ENCODE data around the gene NTRK2. TPM values are rescaled to one million over a fixed set of nuclear protein-coding genes. Genes with fewer than 3 reads are reported as not detected.

Gene NTRK2
- total RNA-seq, 1 experiment from 2014 or later = not detected

DNA sequence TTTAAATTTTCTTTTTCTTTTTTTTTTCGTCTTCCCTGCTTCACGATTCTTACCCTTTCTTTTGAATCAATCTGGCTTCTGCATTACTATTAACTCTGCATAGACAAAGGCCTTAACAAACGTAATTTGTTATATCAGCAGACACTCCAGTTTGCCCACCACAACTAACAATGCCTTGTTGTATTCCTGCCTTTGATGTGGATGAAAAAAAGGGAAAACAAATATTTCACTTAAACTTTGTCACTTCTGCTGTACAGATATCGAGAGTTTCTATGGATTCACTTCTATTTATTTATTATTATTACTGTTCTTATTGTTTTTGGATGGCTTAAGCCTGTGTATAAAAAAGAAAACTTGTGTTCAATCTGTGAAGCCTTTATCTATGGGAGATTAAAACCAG lies 352.2 kb downstream of the NTRK2 start:
- no peaks in the 10 kb centered on the region for H3K9me2 ChIP-seq (replicated peaks; ENCODE audit: insufficient read depth, low read length)
- no peaks in the 10 kb centered on the region for H3K4me1 ChIP-seq (ENCODE audit: low read length)
- DNase-seq = no peak

DNA sequence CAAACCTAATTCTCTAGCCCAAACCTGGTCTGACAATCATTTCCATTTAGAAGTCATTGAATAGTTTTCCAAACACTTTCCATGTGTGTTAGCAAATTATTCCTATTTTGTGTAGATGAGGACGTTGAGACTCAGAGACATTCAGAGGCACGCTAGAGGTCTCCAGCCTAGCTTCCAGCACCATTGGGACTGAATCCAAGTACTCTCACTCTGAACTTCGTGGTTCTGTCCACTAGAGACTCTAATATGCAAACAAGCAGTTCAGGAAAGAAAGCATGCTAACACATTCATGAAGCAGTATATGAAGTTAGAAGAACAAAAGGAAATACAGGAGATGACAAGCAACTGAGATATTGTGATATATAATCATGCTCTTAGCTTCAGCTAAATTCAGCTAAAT lies 354.8 kb downstream of the NTRK2 start:
- H2AFZ ChIP-seq (ENCODE audit: low read length) = no peak overlapping the region
- no peak overlapping the region for H3K4me3 ChIP-seq (ENCODE audit: low read length)
- no peaks in the 10 kb centered on the region for H3K27me3 ChIP-seq (ENCODE audit: low read length)
- no peak overlapping the region for H3K9ac ChIP-seq (ENCODE audit: low read length)
- no peak overlapping the region for H3K4me2 ChIP-seq (ENCODE audit: low read depth, low read length, poor library complexity, severe bottlenecking)
- no peaks in the 10 kb centered on the region for H3K4me1 ChIP-seq (ENCODE audit: low read length)
- H3K36me3 ChIP-seq (ENCODE audit: insufficient read depth, low read length) = no peaks in the 10 kb centered on the region
- no peaks in the 10 kb centered on the region for H4K20me1 ChIP-seq (ENCODE audit: insufficient read depth, low read depth, low read length)
- no peak for DNase-seq
- H3K79me2 ChIP-seq (ENCODE audit: low read length) = no peaks in the 10 kb centered on the region
- H3K9me2 ChIP-seq (replicated peaks; ENCODE audit: insufficient read depth, low read length) = no peaks in the 10 kb centered on the region
- H3K27ac ChIP-seq (ENCODE audit: low read length) = no peak overlapping the region
- H3K9me3 ChIP-seq (ENCODE audit: low read length) = no peaks in the 10 kb centered on the region

More for the DNA sequence above, 352.2 kb downstream of the NTRK2 start:
- Histone ChIP-seq H3K9ac (ENCODE audit: low read length) (no peak overlapping the region), H3K4me2 (ENCODE audit: low read depth, low read length, poor library complexity, severe bottlenecking) (no peak overlapping the region), H4K20me1 (ENCODE audit: insufficient read depth, low read depth, low read length) (no peaks in the 10 kb centered on the region), H3K27ac (ENCODE audit: low read length) (no peak overlapping the region), H3K9me3 (ENCODE audit: low read length) (no peaks in the 10 kb centered on the region), H2AFZ (ENCODE audit: low read length) (no peak overlapping the region), H3K4me3 (ENCODE audit: low read length) (no peak overlapping the region), H3K79me2 (ENCODE audit: low read length) (no peaks in the 10 kb centered on the region), H3K36me3 (ENCODE audit: insufficient read depth, low read length) (no peaks in the 10 kb centered on the region), H3K27me3 (ENCODE audit: low read length) (no peaks in the 10 kb centered on the region)

- H3K4me2 ChIP-seq (ENCODE audit: low read depth, low read length, poor library complexity, severe bottlenecking) = no peak overlapping the region
- no peaks in the 10 kb centered on the region for H3K4me1 ChIP-seq (ENCODE audit: low read length)
- H3K9me2 ChIP-seq (replicated peaks; ENCODE audit: insufficient read depth, low read length) = no peaks in the 10 kb centered on the region
- H3K9ac ChIP-seq (ENCODE audit: low read length) = no peak overlapping the region
- no peaks in the 10 kb centered on the region for H3K79me2 ChIP-seq (ENCODE audit: low read length)
- no peaks in the 10 kb centered on the region for H4K20me1 ChIP-seq (ENCODE audit: insufficient read depth, low read depth, low read length)
- H2AFZ ChIP-seq (ENCODE audit: low read length) = no peak overlapping the region
- DNase-seq = no peak
- H3K9me3 ChIP-seq (ENCODE audit: low read length) = no peaks in the 10 kb centered on the region
- H3K36me3 ChIP-seq (ENCODE audit: insufficient read depth, low read length) = no peaks in the 10 kb centered on the region
- H3K4me3 ChIP-seq (ENCODE audit: low read length) = no peak overlapping the region
- no peak overlapping the region for H3K27ac ChIP-seq (ENCODE audit: low read length)
- H3K27me3 ChIP-seq (ENCODE audit: low read length) = no peaks in the 10 kb centered on the region
Observed at GRCh38 chr9:85025638-85026037, 356.1 kb downstream of the NTRK2 start.

GRCh38 chr9:85027870-85028269 lies 358.3 kb downstream of the NTRK2 start:
- Histone ChIP-seq H3K27ac (ENCODE audit: low read length) (no peak overlapping the region), H4K20me1 (ENCODE audit: insufficient read depth, low read depth, low read length) (no peaks in the 10 kb centered on the region), H3K4me3 (ENCODE audit: low read length) (no peak overlapping the region), H3K4me2 (ENCODE audit: low read depth, low read length, poor library complexity, severe bottlenecking) (no peak overlapping the region), H3K36me3 (ENCODE audit: insufficient read depth, low read length) (no peaks in the 10 kb centered on the region), H2AFZ (ENCODE audit: low read length) (no peak overlapping the region), H3K9me2 (replicated peaks; ENCODE audit: insufficient read depth, low read length) (no peaks in the 10 kb centered on the region), H3K9ac (ENCODE audit: low read length) (no peak overlapping the region), H3K27me3 (ENCODE audit: low read length) (no peaks in the 10 kb centered on the region), H3K79me2 (ENCODE audit: low read length) (no peaks in the 10 kb centered on the region), H3K9me3 (ENCODE audit: low read length) (no peaks in the 10 kb centered on the region), H3K4me1 (ENCODE audit: low read length) (no peaks in the 10 kb centered on the region)
- no peak for DNase-seq

- H3K79me2 ChIP-seq (ENCODE audit: low read length) = no peaks in the 10 kb centered on the region
- no peaks in the 10 kb centered on the region for H3K36me3 ChIP-seq (ENCODE audit: insufficient read depth, low read length)
- no peaks in the 10 kb centered on the region for H3K27me3 ChIP-seq (ENCODE audit: low read length)
- no peak overlapping the region for H3K4me3 ChIP-seq (ENCODE audit: low read length)
- H4K20me1 ChIP-seq (ENCODE audit: insufficient read depth, low read depth, low read length) = no peaks in the 10 kb centered on the region
- no peak overlapping the region for H2AFZ ChIP-seq (ENCODE audit: low read length)
- no peak overlapping the region for H3K9ac ChIP-seq (ENCODE audit: low read length)
- H3K9me2 ChIP-seq (replicated peaks; ENCODE audit: insufficient read depth, low read length) = no peaks in the 10 kb centered on the region
- H3K4me1 ChIP-seq (ENCODE audit: low read length) = no peaks in the 10 kb centered on the region
- no peak overlapping the region for H3K4me2 ChIP-seq (ENCODE audit: low read depth, low read length, poor library complexity, severe bottlenecking)
- no peak for DNase-seq
- no peaks in the 10 kb centered on the region for H3K9me3 ChIP-seq (ENCODE audit: low read length)
- no peak overlapping the region for H3K27ac ChIP-seq (ENCODE audit: low read length)
Observed at GRCh38 chr9:85030316-85030715, 360.8 kb downstream of the NTRK2 start.

- H2AFZ ChIP-seq (ENCODE audit: low read length) = no peak overlapping the region
- H3K9ac ChIP-seq (ENCODE audit: low read length) = no peak overlapping the region
- H3K9me2 ChIP-seq (replicated peaks; ENCODE audit: insufficient read depth, low read length) = no peaks in the 10 kb centered on the region
- no peaks in the 10 kb centered on the region for H4K20me1 ChIP-seq (ENCODE audit: insufficient read depth, low read depth, low read length)
- H3K79me2 ChIP-seq (ENCODE audit: low read length) = no peaks in the 10 kb centered on the region
- no peaks in the 10 kb centered on the region for H3K36me3 ChIP-seq (ENCODE audit: insufficient read depth, low read length)
- no peak overlapping the region for H3K4me2 ChIP-seq (ENCODE audit: low read depth, low read length, poor library complexity, severe bottlenecking)
- H3K27ac ChIP-seq (ENCODE audit: low read length) = no peak overlapping the region
- H3K27me3 ChIP-seq (ENCODE audit: low read length) = no peaks in the 10 kb centered on the region
- H3K9me3 ChIP-seq (ENCODE audit: low read length) = no peaks in the 10 kb centered on the region
- H3K4me1 ChIP-seq (ENCODE audit: low read length) = no peaks in the 10 kb centered on the region
- DNase-seq = no peak
- H3K4me3 ChIP-seq (ENCODE audit: low read length) = no peak overlapping the region
Observed at GRCh38 chr9:85036496-85036895, 367.0 kb downstream of the NTRK2 start.

DNA sequence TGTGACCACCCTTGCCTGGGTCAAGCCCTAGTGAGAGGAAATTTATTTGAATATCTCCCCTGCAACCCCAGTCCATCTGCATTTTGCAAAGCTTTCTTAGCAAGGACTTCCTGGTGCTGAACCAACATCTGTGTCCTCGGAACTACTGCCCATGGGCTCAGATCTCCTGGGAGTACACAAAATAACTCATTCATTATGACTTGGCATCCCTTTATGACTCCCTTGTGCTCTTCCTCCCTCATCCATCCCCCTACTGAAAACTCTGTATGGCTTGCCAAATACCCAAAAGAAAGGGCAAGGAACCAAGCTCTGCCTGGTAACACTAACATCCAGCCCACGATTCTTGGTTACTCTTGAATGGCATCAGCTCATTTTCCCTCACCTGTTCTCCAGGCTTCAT lies 368.5 kb downstream of the NTRK2 start:
- no peak overlapping the region for H3K4me3 ChIP-seq (ENCODE audit: low read length)
- no peaks in the 10 kb centered on the region for H3K4me1 ChIP-seq (ENCODE audit: low read length)
- no peaks in the 10 kb centered on the region for H4K20me1 ChIP-seq (ENCODE audit: insufficient read depth, low read depth, low read length)
- no peaks in the 10 kb centered on the region for H3K79me2 ChIP-seq (ENCODE audit: low read length)
- no peak overlapping the region for H3K27ac ChIP-seq (ENCODE audit: low read length)
- H3K9ac ChIP-seq (ENCODE audit: low read length) = no peak overlapping the region
- no peaks in the 10 kb centered on the region for H3K9me2 ChIP-seq (replicated peaks; ENCODE audit: insufficient read depth, low read length)
- no peaks in the 10 kb centered on the region for H3K27me3 ChIP-seq (ENCODE audit: low read length)
- no peak for DNase-seq
- H3K9me3 ChIP-seq (ENCODE audit: low read length) = no peaks in the 10 kb centered on the region
- no peaks in the 10 kb centered on the region for H3K36me3 ChIP-seq (ENCODE audit: insufficient read depth, low read length)
- no peak overlapping the region for H2AFZ ChIP-seq (ENCODE audit: low read length)
- no peak overlapping the region for H3K4me2 ChIP-seq (ENCODE audit: low read depth, low read length, poor library complexity, severe bottlenecking)

DNA sequence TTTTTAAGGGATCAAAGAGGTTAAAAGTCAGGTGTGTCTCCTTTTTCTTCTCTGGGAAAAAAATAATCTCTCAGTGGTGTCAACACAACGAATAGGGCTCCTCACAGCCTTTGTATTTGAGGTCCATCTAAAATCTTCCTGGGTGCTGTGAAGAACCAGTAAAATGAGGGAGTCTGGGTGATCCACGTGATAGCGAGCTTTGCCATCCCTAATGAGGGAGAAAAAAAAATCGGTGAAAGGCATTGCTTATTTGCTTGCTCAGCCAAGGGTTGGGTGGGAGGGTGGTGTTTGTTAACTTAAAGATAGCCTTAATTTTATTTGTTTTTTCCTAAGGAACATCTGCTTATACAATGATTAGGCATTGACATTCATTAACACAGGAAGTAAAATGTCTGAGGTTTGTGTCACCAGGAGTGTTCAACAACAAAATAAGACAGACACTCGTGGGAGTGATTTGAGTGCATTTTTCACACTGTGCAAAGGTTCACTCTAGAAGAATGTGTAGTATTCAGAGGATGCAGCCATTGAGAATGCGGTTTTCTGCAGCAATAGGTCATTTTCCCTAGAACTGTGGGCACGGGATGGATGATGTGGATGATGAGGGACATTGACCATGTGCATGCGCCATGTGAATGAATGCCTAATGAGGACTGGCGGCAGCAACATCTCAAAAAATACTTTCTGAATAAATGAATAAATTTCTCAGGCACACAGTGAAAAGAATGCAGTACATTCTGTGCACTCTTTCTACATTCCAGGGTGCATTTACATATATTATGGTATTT lies 369.5 kb downstream of the NTRK2 start:
- no peaks in the 10 kb centered on the region for H3K9me3 ChIP-seq (ENCODE audit: low read length)
- H3K36me3 ChIP-seq (ENCODE audit: insufficient read depth, low read length) = no peaks in the 10 kb centered on the region
- no peak overlapping the region for H3K27ac ChIP-seq (ENCODE audit: low read length)
- no peaks in the 10 kb centered on the region for H3K4me1 ChIP-seq (ENCODE audit: low read length)
- no peaks in the 10 kb centered on the region for H4K20me1 ChIP-seq (ENCODE audit: insufficient read depth, low read depth, low read length)
- DNase-seq = no peak
- H3K79me2 ChIP-seq (ENCODE audit: low read length) = no peaks in the 10 kb centered on the region
- no peaks in the 10 kb centered on the region for H3K27me3 ChIP-seq (ENCODE audit: low read length)
- no peak overlapping the region for H3K9ac ChIP-seq (ENCODE audit: low read length)
- H3K4me3 ChIP-seq (ENCODE audit: low read length) = no peak overlapping the region
- no peak overlapping the region for H2AFZ ChIP-seq (ENCODE audit: low read length)
- H3K4me2 ChIP-seq (ENCODE audit: low read depth, low read length, poor library complexity, severe bottlenecking) = no peak overlapping the region
- no peaks in the 10 kb centered on the region for H3K9me2 ChIP-seq (replicated peaks; ENCODE audit: insufficient read depth, low read length)

All from Karpas-422 (cell line).